ENCODE results near the gene LTC4S. TPM values are rescaled to one million over a fixed set of nuclear protein-coding genes. Genes with fewer than 3 reads are reported as not detected.

The LTC4S gene
- total and polyA plus RNA-seq, 12 donors = 5.4 to 20.0 (median 8.8) TPM

DNA sequence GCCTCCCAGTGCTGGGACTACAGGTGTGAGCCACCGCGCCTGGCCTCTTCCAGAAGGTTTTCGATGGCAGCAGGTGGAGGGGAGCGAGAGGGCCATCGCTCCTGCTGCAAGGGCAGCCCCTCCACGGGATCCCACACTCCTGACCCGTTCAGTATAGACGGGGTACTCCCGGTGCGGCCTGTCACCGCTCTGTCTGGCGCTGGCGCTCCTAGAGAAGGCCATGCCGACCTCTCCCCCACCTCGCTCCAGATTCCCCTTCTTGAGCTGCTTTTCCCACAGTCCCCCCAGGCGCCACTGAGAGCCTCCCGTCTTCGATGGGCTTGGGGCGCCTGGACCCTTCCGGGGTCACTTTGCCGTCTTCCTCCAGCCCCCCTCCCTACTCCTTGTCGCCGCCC is 22.6 kb downstream of the LTC4S start:
- no peaks in the 10 kb centered on the region for H3K9me3 ChIP-seq
- TF ChIP-seq CTCF (IDR thresholded peaks at IDR 0.05) = no peak
- H3K4me3 ChIP-seq = peak overlapping the region; percentile 18 to 64 (median 58)
- no peaks in the 10 kb centered on the region for H3K27me3 ChIP-seq
- peaks cover 0 to 23% (median 0%) of the 10 kb centered on the region in 9 donors for H3K36me3 ChIP-seq
- WGBS, 2 donors = 49 to 56% methylated on average over 23 of the region's 23 CpGs
- ATAC-seq (no peak), DNase-seq (peak in 1 of 2 donors; percentile 18)
- peaks cover 12 to 43% (median 39%) of the 10 kb centered on the region in 9 donors for H3K4me1 ChIP-seq
- intact Hi-C loops (cut with DNase I) = no loop called here
- H3K27ac ChIP-seq = peak overlapping the region in 8 of 10 donors; percentile 10 to 100 (median 79)

DNA sequence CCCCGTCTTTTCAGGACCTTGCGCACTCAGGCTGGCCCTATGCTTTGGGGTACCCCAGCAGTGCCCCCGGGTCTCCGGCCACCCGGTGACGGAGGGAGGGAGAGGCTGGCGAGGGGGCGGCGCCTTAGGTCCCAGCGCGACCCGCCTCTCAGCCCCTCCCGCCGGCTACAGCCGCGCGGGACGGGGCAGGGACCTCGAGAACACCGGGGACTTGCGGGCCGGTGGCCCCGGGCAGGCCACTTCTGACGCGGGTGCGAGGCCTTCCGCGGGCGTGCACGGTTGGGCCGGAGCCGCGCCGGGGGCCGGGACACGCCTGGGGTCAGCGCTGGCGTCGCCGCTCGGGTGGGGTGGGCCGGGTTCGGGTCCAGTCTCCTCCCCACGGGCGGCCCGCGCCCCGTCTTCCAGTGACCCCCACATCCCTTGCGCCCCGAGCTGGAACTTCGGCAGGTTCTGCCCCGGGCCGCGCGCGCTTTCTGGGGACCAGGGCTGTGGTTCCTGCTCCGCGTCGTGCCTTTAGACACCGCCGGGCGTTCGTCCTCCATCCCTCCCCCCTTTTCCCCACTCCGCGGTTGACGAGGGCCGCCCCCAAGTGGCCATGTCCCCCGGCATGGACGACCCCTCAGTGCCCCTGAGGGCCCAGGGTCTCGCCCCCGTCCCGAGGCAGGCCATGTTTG is 23.1 kb downstream of the LTC4S start:
- Histone ChIP-seq H3K4me1 (peaks cover 12 to 45% (median 40%) of the 10 kb centered on the region in 9 donors), H3K27ac (peak overlapping the region in 8 of 10 donors; percentile 25 to 100 (median 98)), H3K4me3 (peak overlapping the region; percentile 18 to 64 (median 58)), H3K9me3 (no peaks in the 10 kb centered on the region), H3K36me3 (peaks cover 0 to 24% (median 0%) of the 10 kb centered on the region in 9 donors), H3K27me3 (no peaks in the 10 kb centered on the region)
- peak in 3 of 9 donors; percentile 21 to 30 (median 25) for TF ChIP-seq CTCF (IDR thresholded peaks at IDR 0.05)
- DNase-seq = peak in 1 of 2 donors; percentile 43
- WGBS, 2 donors = 1 to 2% methylated on average over 63 to 72 of the region's 72 CpGs
- intact Hi-C loops (cut with DNase I) = no loop called here
- ATAC-seq = no peak

GRCh38 chr5:179817470-179817840 is 23.7 kb downstream of the LTC4S start:
- intact Hi-C loops (cut with DNase I) = no loop called here
- no peak for TF ChIP-seq CTCF (IDR thresholded peaks at IDR 0.05)
- H3K36me3 ChIP-seq = peaks cover 0 to 24% (median 0%) of the 10 kb centered on the region in 9 donors
- DNase-seq (peak in 1 of 2 donors; percentile 13), ATAC-seq (no peak)
- WGBS, 2 donors = 86 to 88% methylated on average over 8 of the region's 8 CpGs
- no peaks in the 10 kb centered on the region for H3K9me3 ChIP-seq
- H3K27ac ChIP-seq = peak overlapping the region in 7 of 10 donors; percentile 58 to 100 (median 99)
- H3K4me1 ChIP-seq = peaks cover 17 to 50% (median 46%) of the 10 kb centered on the region in 9 donors
- H3K27me3 ChIP-seq = no peaks in the 10 kb centered on the region
- H3K4me3 ChIP-seq = peak overlapping the region; percentile 18 to 64 (median 58)

DNA sequence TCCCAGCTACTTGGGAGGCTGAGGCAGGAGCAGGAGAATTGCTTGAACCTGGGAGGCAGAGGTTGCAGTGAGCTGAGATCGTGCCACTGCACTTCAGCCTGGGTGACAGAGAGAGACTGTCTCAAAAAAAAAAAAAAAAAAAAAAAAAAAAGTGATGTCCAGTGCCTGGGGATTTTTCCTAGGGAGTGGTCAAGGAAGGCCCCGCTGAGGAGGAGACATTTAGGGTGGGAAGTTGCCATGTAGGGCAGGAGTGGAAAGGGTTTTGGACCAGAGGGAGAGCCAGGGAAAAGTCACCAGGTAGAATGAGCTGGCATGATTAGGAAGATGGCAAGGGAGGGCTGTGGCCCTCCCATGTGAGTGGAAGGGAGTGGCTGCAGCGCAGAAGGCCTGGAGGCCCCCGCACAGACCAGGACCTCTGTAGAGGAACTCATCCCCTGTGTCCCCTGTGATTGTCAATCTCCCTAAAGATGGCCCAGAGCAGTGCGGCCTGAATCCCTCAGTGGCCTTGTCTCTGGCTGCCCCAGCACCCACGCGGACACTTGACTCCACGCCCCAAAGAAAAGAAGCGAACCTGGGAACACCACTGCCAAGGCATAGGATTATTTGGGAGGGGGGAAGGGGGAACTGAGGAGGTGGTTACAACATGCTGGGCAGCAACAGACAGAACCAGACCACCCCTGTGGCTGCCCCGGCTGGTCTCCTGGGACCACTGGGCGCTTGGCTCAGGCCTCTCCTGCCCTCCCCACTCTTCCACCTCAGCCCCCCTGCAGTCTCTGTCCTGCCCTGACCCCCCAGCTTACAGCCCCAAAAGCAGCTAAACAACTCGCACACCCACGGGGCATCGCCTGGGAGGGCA is 24.3 kb downstream of the LTC4S start:
- Histone ChIP-seq H3K36me3 (peaks cover 0 to 25% (median 5%) of the 10 kb centered on the region in 9 donors), H3K27ac (peak overlapping the region; percentile 97 to 100 (median 100)), H3K27me3 (no peaks in the 10 kb centered on the region), H3K9me3 (no peaks in the 10 kb centered on the region), H3K4me1 (peaks cover 23 to 57% (median 52%) of the 10 kb centered on the region in 9 donors), H3K4me3 (peak overlapping the region; percentile 25 to 100 (median 94))
- ATAC-seq (no peak), DNase-seq (peak in 1 of 2 donors; percentile 15)
- no peak for TF ChIP-seq CTCF (IDR thresholded peaks at IDR 0.05)
- WGBS, 2 donors = 52 to 56% methylated on average over 14 of the region's 14 CpGs
- intact Hi-C loops (cut with DNase I) = no loop called here

All from heart right ventricle (tissue), 16 donors.